Breast epithelium (tissue), 3 donors: ENCODE data around the gene ARSJ.

ENCODE experiments used
- CTCF ChIP-seq, 3 donors: fragments of 450-650 bp; IDR thresholded peaks; one replicate each; pipeline ENCODE4 v1.5.1; 2016 to 2017; ENCODE audit warnings: antibody characterized with exemption in 3 of 3, mild to moderate bottlenecking in 3 of 3, moderate library complexity in 3 of 3
- POLR2A ChIP-seq: fragments of 450-650 bp; IDR thresholded peaks from one replicate; pipeline ENCODE4 v1.6.1; 2016; ENCODE audit warnings: antibody characterized with exemption, mild to moderate bottlenecking, moderate library complexity
- POLR2AphosphoS5 ChIP-seq, 3 donors: sonication (generic); formaldehyde crosslinking; IDR thresholded peaks; one replicate each; pipeline ENCODE4 v1.6.1; 2017; ENCODE audit warnings: antibody characterized with exemption in 3 of 3

- no peak for TF ChIP-seq CTCF (IDR thresholded peaks at IDR 0.05)
- no peak for TF ChIP-seq POLR2AphosphoS5 (IDR thresholded peaks at IDR 0.05)
- no peak for TF ChIP-seq POLR2A
These were observed 11.4 kb upstream of the ARSJ start for GRCh38 chr4:113990886-113991285.
